Smooth muscle cell (in vitro differentiated cells): Measurements from ENCODE around the gene PTPRN2. TPM values are rescaled to one million over a fixed set of nuclear protein-coding genes. Genes with fewer than 3 reads are reported as not detected.

Experiments used
- DNase-seq: peaks from one replicate; lab custom pipeline; 2025; ENCODE audit not compliant: unreplicated experiment; lab: John Stamatoyannopoulos, UW
- H2AFZ ChIP-seq: fragments of 200-600 bp; sonication (generic); 2 replicates; pipeline ENCODE4 v1.6.0; 2016; ENCODE audit warnings: antibody characterized with exemption, low read depth, mild to moderate bottlenecking
- H3F3A ChIP-seq: fragments of 200-600 bp; sonication (generic); 2 replicates; pipeline ENCODE4 v1.6.0; 2017; ENCODE audit warnings: antibody characterized with exemption, low read depth
- H3K27ac ChIP-seq: fragments of 200-600 bp; sonication (generic); 2 replicates; pipeline ENCODE4 v1.5.1; 2016; ENCODE audit warnings: low read depth, mild to moderate bottlenecking
- H3K27me3 ChIP-seq: fragments of 200-600 bp; sonication (generic); 2 replicates; pipeline ENCODE4 v1.6.1; 2016; ENCODE audit warnings: low read depth, mild to moderate bottlenecking
- H3K36me3 ChIP-seq: fragments of 200-600 bp; sonication (generic); 2 replicates; pipeline ENCODE4 v1.5.1; 2016; ENCODE audit warnings: low read depth
- H3K4me1 ChIP-seq: fragments of 200-600 bp; sonication (generic); 2 replicates; pipeline ENCODE4 v1.5.1; 2016; ENCODE audit warnings: low read depth
- H3K4me2 ChIP-seq: fragments of 200-600 bp; sonication (generic); 2 replicates; pipeline ENCODE4 v1.6.0; 2016; ENCODE audit warnings: mild to moderate bottlenecking
- H3K4me3 ChIP-seq: fragments of 200-600 bp; sonication (generic); 2 replicates; pipeline ENCODE4 v1.5.1; 2016; ENCODE audit warnings: mild to moderate bottlenecking
- H3K79me2 ChIP-seq: fragments of 200-600 bp; sonication (generic); 2 replicates; pipeline ENCODE4 v1.6.0; 2016; ENCODE audit warnings: low read depth, mild to moderate bottlenecking
- H3K9ac ChIP-seq: fragments of 200-600 bp; sonication (generic); 2 replicates; pipeline ENCODE4 v1.6.0; 2016; ENCODE audit warnings: low read depth
- H3K9me3 ChIP-seq: fragments of 200-600 bp; sonication (generic); replicated peaks from 2 replicates; pipeline ENCODE4 v1.5.1; 2016; ENCODE audit warnings: low read depth
- H4K20me1 ChIP-seq: fragments of 200-600 bp; sonication (generic); 2 replicates; pipeline ENCODE4 v1.6.0; 2016; ENCODE audit warnings: low read depth
- CTCF ChIP-seq: fragments of 200-600 bp; sonication (generic); IDR thresholded peaks from 2 replicates; pipeline ENCODE4 v1.5.1; 2017; ENCODE audit warnings: borderline replicate concordance, mild to moderate bottlenecking, antibody characterized with exemption; ENCODE audit not compliant: insufficient read depth, poor library complexity, severe bottlenecking
- WGBS: methylation state at CpG from one replicate; pipeline ENCODE4 v1.1.7; 2016; ENCODE audit warnings: low lambda C conversion rate; 5-methylcytosine and 5-hydroxymethylcytosine counted together
- polyA plus RNA-seq: library from polyadenylated mRNA; unstranded; fragments of >200 nt; fragmentation: Nextera tagmentation; extraction: Ambion mirVana; gene quantifications from 2 replicates; pipeline ENCODE4 v1.2.1, GENCODE V29; 2016
- total RNA-seq: library from RNA; depleted of rRNA; stranded (reverse); fragments of >200 nt; gene quantifications from 2 replicates; pipeline ENCODE4 v1.2.3, GENCODE V29; 2014

The PTPRN2 gene
- total and polyA plus RNA-seq, 2 experiments from 2014 or later = 0.09 to 0.87 TPM

DNA sequence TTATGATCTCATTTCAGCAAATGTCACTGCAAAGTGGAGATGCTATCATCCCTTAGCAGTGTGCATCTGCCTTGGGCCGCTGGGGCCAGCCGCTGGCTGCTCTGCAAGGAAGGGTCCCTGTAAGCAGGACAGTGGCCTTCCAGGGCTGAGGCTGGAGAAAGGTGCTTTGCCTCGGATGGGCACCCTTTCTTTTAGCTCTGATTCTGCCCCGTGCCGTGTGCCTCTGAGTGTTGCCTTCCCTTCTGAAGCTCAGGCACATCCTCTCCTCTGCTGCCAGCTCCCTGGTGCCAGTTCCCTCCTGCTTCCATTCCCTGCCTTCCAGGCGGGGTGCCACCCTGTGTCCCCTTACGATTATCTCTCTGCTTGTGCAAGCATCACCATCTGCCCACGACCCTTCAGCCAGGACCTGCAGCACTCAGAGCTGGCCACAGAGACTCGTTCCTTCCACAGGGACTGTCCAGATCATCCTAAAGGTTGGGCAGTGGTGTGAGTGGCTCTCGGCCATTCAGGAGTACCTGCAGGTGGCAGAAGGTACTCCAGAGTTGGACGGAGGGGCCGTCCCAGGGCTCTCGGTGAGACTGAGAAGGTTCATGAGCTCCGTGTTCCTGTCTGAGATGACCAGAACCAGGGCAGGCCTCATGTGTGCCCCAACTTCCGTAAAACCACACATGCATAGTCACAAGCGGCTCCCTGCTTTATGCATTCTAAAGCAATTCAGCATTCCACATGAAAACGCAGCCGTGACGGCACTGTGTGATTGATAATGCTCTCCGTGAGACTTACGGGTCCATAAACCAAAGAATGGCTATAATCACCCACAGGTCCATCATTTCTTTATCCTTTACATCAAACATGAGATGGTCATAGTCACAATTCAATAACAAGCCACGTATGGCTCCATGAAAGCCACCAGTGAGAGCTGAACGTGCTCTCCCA is 879.4 kb downstream of the PTPRN2 start:
- Histone ChIP-seq H3K36me3 (no peaks in the 10 kb centered on the region), H2AFZ (no peak overlapping the region), H3K4me1 (no peaks in the 10 kb centered on the region), H3K9ac (no peak overlapping the region), H3K27ac (no peak overlapping the region), H3K4me2 (no peak overlapping the region), H3K4me3 (no peak overlapping the region), H4K20me1 (no peaks in the 10 kb centered on the region), H3F3A (no peaks in the 10 kb centered on the region), H3K79me2 (no peaks in the 10 kb centered on the region), H3K9me3 (no peaks in the 10 kb centered on the region), H3K27me3 (peaks cover 29% of the 10 kb centered on the region)
- DNase-seq = no peak
- 82% methylated on average over 23 of the region's 23 CpGs for WGBS
- no peak for TF ChIP-seq CTCF

DNA sequence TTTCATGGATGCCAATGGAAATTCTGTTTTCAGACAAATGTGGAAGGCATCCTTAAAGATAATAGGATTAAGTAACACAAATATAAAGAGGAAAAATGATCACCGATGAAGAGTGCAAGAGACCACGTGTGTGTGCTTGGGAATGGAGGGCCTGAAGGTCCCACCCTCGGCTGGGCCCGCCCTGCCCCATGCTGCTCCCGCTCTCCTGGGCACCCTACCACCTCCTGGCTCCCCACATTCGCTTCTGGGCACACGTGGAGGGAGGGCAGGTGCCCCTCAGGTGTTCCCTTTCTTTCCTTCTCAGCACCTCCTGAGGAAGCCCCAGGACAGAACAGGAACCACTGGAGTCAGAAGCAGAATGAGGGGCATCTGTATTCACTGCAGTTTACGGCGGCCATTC is 883.3 kb downstream of the PTPRN2 start:
- Histone ChIP-seq H3K4me2 (no peak overlapping the region), H3K36me3 (no peaks in the 10 kb centered on the region), H3K4me3 (no peak overlapping the region), H3F3A (no peaks in the 10 kb centered on the region), H3K4me1 (no peaks in the 10 kb centered on the region), H4K20me1 (no peaks in the 10 kb centered on the region), H3K9me3 (no peaks in the 10 kb centered on the region), H2AFZ (no peak overlapping the region), H3K9ac (no peak overlapping the region), H3K79me2 (no peaks in the 10 kb centered on the region), H3K27ac (no peak overlapping the region), H3K27me3 (peaks cover 59% of the 10 kb centered on the region)
- 85% methylated on average over 5 of the region's 9 CpGs for WGBS
- DNase-seq = no peak
- no peak for TF ChIP-seq CTCF

DNA sequence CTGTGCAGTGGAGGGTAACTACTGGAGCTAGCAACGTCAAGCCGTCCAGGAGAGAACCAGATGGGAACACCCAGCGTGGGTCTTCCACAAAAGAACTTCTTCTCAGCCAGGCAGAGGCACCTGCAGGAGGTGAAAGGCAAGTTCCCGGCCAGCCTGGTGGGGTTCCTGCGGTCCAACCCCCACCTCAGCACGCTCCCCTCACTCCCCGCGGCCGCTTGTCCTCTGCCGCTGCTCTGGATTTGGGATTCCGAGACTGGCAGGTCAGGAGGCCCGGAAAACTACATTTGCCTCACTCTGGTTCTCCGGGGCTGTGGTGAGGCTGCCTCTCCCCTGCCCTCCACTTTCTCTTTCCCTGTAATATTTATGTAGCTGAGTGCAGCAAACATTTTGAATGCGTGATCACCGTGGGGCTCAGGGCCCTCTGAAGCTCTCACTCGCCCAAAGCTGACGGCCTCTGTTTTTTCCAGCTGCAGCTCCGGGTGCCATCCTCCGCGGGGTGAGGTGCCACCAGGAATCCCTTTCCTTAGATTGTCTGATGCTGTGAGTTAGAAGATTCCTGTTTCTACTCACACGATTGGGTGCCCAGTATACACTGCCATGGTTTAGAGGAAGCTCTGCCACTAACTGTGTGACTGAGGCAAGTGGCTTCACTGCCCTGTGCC is 884.0 kb downstream of the PTPRN2 start:
- Histone ChIP-seq H3K4me2 (no peak overlapping the region), H3K27ac (no peak overlapping the region), H3K4me1 (no peaks in the 10 kb centered on the region), H3K79me2 (no peaks in the 10 kb centered on the region), H4K20me1 (no peaks in the 10 kb centered on the region), H3K36me3 (no peaks in the 10 kb centered on the region), H3K27me3 (peaks cover 66% of the 10 kb centered on the region), H3F3A (no peaks in the 10 kb centered on the region), H3K9ac (no peak overlapping the region), H3K9me3 (no peaks in the 10 kb centered on the region), H2AFZ (no peak overlapping the region), H3K4me3 (no peak overlapping the region)
- TF ChIP-seq CTCF = no peak
- WGBS = 89% methylated on average over 20 of the region's 21 CpGs
- no peak for DNase-seq
